Measurements from ENCODE around the gene KRT9.

GRCh38 chr17:41523225-41523593, 48.6 kb downstream of the KRT9 start:
- no peak for TF ChIP-seq CTCF (IDR thresholded peaks at IDR 0.05)
- TF ChIP-seq POLR2A (IDR thresholded peaks at IDR 0.05) = no peak
- TF ChIP-seq EP300 (IDR thresholded peaks at IDR 0.05) = no peak

All from upper lobe of left lung (tissue), 4 donors.